GM18499 (cell line): Measurements from ENCODE around the gene ZDHHC9.

Experiments used
- ATAC-seq: cut with Tn5 transposase; IDR thresholded peaks from one replicate; pipeline ENCODE4 v1.9.1; 2021; ENCODE audit warnings: moderate number of reproducible peaks; ENCODE audit not compliant: insufficient read depth, unreplicated experiment

The ZDHHC9 gene

DNA sequence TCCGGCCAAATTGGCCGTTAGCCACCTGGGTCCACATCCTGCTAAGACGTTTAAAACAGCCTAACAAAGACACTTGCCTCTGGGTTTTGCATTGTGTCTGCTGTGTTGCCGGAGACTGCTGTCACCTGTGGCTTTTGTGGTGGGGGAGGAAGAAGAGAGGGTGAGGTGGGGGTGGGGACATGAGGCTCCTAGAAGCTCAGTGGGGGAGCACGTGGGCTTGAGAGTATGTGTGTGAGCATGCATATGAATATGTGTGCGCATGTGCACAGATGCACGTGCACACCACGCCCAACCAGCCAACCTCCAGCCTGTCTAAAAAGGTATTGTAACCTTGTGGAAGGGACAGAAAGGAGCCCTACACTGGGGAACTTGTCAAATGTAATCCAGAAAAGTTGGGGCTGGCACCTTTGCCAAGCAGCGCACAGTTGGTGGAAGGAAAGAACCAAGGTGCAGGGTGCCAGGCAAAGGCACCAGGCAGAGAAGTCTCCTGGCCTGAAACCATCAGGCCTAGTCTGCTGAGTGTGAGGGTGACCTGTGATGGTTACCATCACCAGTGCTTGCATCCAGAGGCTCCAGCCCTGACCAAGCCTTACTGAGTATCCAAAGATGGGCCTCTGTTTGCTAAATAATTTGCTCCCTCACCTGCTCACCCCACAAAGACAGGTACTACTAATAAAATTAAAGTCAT, 74.1 kb downstream of the ZDHHC9 start:
- peak; percentile 37 for ATAC-seq

DNA sequence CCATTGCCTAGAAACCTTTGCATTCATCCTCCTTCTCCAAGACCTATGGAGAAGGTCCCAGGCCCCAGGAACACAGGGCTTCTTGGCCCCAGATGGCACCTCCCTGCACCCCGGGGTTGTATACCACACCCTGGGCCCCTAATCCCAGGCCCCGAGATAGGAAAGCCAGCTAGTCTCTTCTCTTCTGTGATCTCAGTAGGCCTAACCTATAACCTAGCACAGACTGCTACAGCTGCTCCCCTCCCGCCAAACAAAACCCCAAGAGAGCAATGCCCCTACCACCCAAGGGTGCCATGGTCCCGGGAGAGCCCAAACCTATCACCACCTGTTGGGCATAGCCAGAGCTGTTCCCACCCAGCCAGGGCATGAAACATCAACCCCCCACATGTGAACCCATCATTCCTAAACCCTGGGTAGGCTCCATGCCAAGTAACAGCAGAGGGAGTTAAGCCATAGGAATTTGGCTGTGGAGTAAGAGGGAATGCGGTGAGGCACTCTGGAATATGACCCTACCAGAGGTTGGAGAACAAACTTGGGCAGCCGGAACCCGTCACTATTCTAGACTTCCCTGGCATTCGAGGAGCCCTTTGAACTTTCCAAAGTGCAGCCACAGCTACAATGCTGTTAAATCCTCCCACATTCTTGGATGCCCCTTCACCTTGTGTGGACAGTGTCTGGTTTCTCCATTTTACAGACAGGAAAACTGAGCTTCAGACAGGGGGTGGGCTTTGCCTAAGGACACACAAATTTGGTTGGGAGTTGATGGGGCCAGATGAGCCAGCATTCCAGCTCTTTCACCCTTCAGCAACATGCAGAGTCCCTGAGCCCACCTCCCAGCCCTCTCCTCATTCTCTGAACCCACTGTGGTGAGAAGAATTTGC, 74.9 kb downstream of the ZDHHC9 start:
- ATAC-seq = no peak

DNA sequence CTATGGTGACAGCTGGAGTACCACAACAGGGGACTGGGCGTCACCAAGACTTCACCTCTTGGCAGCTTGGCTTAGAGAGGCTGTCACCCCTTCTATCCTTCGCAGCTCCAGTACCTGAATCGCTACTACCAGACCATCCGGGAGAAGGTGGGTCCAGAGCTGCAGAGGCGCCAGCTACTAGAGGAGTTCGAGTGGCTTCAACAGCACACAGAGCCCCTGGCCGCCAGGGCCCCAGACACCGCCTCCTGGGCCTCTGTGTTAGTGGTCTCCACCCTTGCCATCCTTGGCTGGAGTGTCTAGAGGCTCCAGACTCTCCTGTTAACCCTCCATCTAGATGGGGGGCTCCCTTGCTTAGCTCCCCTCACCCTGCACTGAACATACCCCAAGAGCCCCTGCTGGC, 75.5 kb downstream of the ZDHHC9 start:
- ATAC-seq = no peak

DNA sequence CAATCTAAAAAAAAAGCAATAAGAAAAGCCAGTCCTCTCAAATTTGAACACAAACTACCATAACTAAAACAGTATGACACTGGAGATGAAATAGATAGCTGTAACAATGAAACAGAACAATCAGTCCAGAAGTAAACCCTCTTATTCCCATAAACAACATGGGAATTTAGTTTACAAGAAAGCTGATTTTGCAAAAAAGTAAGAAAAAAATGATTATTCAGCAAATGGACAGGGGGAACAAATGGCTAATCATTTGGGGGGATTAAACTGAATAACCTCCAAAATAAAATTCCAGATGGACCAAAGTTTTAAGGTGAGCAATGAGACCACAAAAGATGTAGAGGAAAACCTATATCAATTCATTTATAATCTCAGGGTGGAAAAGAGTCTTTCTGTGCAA, 80.0 kb downstream of the ZDHHC9 start:
- no peak for ATAC-seq

DNA sequence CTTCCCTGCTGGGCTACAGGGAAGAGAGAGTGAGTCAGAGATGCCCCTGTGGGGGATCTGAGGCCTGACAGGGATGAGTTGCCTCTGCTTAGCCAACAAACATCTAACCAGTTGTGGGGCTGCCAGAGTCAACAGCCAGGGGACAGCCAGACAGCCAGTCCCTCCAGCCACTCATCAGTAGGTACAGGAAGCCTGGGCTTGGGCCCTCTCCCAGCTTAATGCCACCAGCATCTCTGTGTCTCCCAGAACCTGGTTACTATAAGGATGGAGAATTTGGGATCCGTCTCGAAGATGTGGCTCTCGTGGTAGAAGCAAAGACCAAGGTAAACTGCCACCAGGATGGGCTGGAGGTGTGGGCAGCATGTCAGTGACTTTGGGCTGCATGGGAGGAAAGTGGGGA, 81.2 kb downstream of the ZDHHC9 start:
- no peak for ATAC-seq

DNA sequence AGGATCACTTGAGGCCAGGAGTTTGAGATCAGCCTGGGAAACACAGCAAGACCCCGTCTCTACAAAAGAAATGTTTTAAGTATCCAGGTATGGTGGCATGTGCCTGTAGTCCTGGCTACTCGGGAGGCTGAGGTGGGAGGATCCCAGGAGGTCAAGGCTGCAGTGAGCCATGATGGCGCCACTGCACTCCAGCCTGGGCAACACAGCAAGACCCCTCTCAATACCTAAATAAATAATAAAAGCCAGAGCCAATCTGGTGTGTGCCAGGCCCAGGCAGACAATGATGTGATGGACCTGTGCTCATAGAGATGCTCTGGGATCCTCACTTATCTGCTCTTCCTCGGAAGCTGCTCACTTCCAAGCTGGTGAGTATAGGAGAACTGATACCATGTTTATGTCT, 82.1 kb downstream of the ZDHHC9 start:
- ATAC-seq = no peak

- ATAC-seq = no peak
These were observed 82.7 kb downstream of the ZDHHC9 start for GRCh38 chrX:129760981-129761380.

DNA sequence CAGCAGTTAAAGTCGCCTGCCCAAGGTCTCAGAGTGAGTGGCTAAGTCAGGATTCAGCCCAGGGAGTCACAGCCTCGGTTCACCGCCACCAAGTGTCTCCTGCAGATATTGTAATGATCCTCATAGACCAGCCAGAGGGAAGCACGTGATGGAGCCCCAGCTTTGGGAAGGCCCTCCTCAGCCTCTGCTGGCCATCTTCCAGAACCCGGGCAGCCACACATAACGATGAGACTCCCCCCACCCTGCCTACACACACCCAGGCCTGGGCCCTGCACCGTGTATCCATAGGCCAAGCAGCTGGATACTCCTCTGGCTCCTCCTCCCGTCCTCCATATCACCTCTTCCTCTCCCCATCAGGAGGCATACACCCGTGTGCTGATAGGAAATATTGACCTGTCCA, 83.5 kb downstream of the ZDHHC9 start:
- ATAC-seq = no peak

DNA sequence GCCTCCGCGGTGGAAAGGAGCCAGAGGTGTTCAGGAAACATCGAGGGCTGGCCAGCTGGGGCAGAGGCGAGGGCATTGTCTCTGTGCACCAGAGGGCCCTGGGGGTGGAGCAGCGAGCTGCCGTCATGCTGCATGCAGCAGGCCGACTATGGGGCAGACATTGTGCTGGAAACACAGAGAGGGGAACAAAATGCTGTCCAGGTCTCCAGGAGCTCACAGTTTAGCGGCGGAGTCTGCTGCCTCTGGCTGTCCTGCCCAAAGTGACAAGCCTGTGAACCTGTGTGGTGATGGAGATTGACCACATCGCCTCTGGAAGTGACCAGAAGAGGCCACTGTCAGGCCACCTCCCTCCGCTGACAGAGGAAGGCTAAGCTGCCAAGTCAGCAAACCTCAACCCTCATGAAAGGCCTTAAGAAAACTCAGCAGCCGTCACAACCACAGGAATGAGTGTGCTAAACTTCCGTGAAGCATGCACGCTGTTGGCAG, 84.1 kb downstream of the ZDHHC9 start:
- no peak for ATAC-seq

- ATAC-seq = no peak
These were observed 87.7 kb downstream of the ZDHHC9 start for GRCh38 chrX:129755779-129756650.

DNA sequence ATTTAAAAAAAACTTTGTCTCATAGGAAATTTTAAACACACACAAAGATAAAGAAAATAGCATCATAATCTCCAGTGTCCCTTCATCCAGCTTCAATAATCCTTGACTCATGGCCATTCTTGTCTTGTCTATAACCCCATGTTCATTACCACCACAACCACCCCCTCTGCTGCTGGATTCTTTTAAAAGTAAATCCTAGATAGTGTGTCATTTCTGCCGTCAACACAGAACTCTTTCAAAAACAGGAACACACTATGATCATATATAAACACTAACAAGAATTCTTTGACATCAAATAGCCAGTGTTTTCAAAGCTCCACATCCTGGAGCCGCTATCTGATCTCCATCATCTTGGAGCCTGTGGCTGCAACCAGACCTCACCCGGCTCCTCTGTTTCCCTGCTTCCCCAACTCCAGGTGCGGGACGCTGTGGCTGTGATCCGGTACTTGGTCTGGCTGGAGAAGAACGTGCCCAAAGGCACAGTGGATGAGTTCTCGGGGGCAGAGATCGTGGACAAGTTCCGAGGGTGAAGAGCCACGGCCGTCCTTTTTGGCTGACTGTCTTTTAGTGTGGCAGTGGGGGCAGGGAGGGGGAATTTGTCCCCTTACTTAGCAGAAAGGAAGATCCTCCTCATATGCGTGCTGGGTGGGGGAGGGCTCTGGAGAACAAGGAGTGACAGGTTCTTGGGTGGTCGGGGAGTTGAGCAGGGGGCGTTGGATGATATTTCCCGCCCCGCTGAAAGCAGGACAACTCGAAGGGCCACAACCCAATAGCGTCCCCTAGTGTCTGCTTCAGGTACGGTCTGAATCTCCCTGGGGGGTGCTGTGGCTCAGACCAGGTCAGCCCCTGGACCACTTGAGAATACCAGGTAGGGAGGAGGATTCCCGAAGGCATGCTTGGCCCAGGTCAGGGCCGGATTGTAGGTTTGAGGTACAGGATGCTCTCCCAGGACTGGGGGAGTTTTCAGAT, 89.3 kb downstream of the ZDHHC9 start:
- no peak for ATAC-seq
